ENCODE measurements around the gene GARIN5A. TPM values are rescaled to one million over a fixed set of nuclear protein-coding genes. Genes with fewer than 3 reads are reported as not detected.
A peak's percentile ranks its signal among the peaks of the same experiment; 100 is the strongest.

The GARIN5A gene
- polyA plus RNA-seq, 2 of the 4 experiments (the other 2 are of a cell fraction): 1.1 to 1.7 TPM

DNA sequence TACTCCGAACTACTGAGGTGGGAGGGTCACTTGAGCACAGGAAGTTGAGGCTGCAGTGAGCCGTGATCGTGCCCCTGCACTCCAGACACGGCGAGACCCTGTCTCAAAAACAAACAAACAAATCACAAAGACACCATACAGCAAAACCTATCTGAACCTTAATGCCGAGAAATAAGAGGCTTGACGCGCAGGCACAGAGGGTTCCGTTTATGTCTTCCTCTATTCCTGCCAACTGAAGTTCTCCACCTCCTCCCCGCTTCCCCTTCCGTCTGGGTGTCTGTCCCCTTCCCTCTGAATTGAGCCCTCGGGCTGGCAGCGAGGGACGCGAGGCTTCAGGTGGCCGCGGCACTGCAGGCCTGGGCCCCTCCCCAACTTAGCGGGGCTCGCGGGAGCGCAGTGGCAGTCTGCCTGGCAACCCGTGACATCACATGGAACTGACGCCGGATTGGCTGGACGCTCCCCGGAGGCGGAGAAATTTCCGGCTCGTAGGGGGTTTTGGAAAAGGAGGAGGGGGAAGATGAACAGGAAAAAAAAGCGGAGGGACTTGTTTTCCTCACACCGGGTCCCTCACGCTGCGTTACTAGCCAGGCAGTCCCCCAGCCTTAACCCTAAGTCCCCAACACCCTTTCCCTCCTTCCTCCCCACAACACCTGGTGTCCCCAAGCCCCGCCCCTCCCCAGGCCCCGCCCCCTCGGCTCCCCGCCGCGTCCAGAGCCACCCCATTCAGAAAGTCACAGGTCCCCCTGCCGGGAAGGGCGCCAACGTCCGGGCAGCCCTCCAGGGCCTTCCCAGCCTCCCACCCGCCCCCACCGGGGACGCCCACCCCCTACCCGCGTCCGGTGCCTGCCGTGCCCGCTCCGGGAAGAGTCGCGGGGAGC, 45.1 kb downstream of the GARIN5A start (continued):
- TF ChIP-seq CHD4 (IDR thresholded peaks at IDR 0.05; ENCODE audit: borderline replicate concordance): no peak
- TF ChIP-seq HOXB13 (CRISPR knock-in tag; IDR thresholded peaks at IDR 0.05; ENCODE audit: low read depth): no peak
- no peak for TF ChIP-seq CEBPB (IDR thresholded peaks at IDR 0.05)
- TF ChIP-seq PHF8 (IDR thresholded peaks at IDR 0.05; ENCODE audit: borderline replicate concordance, low read depth): peak; percentile 32; the same call in 1 of the 2 replicates
- TF ChIP-seq, protein P1, sequence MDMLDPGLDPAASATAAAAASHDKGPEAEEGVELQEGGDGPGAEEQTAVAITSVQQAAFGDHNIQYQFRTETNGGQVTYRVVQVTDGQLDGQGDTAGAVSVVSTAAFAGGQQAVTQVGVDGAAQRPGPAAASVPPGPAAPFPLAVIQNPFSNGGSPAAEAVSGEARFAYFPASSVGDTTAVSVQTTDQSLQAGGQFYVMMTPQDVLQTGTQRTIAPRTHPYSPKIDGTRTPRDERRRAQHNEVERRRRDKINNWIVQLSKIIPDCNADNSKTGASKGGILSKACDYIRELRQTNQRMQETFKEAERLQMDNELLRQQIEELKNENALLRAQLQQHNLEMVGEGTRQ (IDR thresholded peaks at IDR 0.05): 0 out of 2 replicates have a peak, but pooled peaks have one; percentile 12
- TF ChIP-seq, protein P2, sequence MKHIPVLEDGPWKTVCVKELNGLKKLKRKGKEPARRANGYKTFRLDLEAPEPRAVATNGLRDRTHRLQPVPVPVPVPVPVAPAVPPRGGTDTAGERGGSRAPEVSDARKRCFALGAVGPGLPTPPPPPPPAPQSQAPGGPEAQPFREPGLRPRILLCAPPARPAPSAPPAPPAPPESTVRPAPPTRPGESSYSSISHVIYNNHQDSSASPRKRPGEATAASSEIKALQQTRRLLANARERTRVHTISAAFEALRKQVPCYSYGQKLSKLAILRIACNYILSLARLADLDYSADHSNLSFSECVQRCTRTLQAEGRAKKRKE (CRISPR knock-in tag; IDR thresholded peaks at IDR 0.05; ENCODE audit: low read depth): no peak
- no peak for TF ChIP-seq HOXB5 (CRISPR knock-in tag; IDR thresholded peaks at IDR 0.05)
- 0 out of 2 replicates have a peak, but pooled peaks have one; percentile 39 for TF ChIP-seq RNF2 (IDR thresholded peaks at IDR 0.05; ENCODE audit: borderline replicate concordance, low read depth)
- TF ChIP-seq, protein P3, sequence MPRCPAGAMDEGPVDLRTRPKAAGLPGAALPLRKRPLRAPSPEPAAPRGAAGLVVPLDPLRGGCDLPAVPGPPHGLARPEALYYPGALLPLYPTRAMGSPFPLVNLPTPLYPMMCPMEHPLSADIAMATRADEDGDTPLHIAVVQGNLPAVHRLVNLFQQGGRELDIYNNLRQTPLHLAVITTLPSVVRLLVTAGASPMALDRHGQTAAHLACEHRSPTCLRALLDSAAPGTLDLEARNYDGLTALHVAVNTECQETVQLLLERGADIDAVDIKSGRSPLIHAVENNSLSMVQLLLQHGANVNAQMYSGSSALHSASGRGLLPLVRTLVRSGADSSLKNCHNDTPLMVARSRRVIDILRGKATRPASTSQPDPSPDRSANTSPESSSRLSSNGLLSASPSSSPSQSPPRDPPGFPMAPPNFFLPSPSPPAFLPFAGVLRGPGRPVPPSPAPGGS (IDR thresholded peaks at IDR 0.05): no peak
- no peak for TF ChIP-seq HOXA7 (CRISPR knock-in tag; IDR thresholded peaks at IDR 0.05)
- TF ChIP-seq ZNF302 (CRISPR knock-in tag; IDR thresholded peaks at IDR 0.05): no peak
- no peak for TF ChIP-seq SMC3 (IDR thresholded peaks at IDR 0.05)
- no peak for TF ChIP-seq EHF (CRISPR knock-in tag; IDR thresholded peaks at IDR 0.05)
- TF ChIP-seq CHD2 (IDR thresholded peaks at IDR 0.05; ENCODE audit: low read length, partially characterized antibody): peak; percentile 80
- TF ChIP-seq, protein P4, sequence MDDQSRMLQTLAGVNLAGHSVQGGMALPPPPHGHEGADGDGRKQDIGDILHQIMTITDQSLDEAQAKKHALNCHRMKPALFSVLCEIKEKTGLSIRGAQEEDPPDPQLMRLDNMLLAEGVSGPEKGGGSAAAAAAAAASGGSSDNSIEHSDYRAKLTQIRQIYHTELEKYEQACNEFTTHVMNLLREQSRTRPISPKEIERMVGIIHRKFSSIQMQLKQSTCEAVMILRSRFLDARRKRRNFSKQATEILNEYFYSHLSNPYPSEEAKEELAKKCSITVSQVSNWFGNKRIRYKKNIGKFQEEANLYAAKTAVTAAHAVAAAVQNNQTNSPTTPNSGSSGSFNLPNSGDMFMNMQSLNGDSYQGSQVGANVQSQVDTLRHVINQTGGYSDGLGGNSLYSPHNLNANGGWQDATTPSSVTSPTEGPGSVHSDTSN (IDR thresholded peaks at IDR 0.05): no peak
- no peak for TF ChIP-seq TP53 (CRISPR knock-in tag; IDR thresholded peaks at IDR 0.05)
- TF ChIP-seq JUNB (IDR thresholded peaks at IDR 0.05): no peak
- TF ChIP-seq ESRRA (IDR thresholded peaks at IDR 0.05; ENCODE audit: borderline replicate concordance, low read length): no peak
- TF ChIP-seq, protein P5, sequence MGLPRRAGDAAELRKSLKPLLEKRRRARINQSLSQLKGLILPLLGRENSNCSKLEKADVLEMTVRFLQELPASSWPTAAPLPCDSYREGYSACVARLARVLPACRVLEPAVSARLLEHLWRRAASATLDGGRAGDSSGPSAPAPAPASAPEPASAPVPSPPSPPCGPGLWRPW (IDR thresholded peaks at IDR 0.05): no peak
- TF ChIP-seq, protein P6, sequence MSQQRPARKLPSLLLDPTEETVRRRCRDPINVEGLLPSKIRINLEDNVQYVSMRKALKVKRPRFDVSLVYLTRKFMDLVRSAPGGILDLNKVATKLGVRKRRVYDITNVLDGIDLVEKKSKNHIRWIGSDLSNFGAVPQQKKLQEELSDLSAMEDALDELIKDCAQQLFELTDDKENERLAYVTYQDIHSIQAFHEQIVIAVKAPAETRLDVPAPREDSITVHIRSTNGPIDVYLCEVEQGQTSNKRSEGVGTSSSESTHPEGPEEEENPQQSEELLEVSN (IDR thresholded peaks at IDR 0.05; ENCODE audit: borderline replicate concordance, low read depth): no peak
- TF ChIP-seq KDM5A (IDR thresholded peaks at IDR 0.05): no peak
- TF ChIP-seq ZC3H11A (IDR thresholded peaks at IDR 0.05): no peak
- TF ChIP-seq, protein P7, sequence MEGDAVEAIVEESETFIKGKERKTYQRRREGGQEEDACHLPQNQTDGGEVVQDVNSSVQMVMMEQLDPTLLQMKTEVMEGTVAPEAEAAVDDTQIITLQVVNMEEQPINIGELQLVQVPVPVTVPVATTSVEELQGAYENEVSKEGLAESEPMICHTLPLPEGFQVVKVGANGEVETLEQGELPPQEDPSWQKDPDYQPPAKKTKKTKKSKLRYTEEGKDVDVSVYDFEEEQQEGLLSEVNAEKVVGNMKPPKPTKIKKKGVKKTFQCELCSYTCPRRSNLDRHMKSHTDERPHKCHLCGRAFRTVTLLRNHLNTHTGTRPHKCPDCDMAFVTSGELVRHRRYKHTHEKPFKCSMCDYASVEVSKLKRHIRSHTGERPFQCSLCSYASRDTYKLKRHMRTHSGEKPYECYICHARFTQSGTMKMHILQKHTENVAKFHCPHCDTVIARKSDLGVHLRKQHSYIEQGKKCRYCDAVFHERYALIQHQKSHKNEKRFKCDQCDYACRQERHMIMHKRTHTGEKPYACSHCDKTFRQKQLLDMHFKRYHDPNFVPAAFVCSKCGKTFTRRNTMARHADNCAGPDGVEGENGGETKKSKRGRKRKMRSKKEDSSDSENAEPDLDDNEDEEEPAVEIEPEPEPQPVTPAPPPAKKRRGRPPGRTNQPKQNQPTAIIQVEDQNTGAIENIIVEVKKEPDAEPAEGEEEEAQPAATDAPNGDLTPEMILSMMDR (IDR thresholded peaks at IDR 0.05): no peak
- no peak for TF ChIP-seq EHMT2 (IDR thresholded peaks at IDR 0.05; ENCODE audit: low read depth)
- no peak for TF ChIP-seq CBX2 (IDR thresholded peaks at IDR 0.05; ENCODE audit: borderline replicate concordance, low read depth)
- TF ChIP-seq, protein P8, sequence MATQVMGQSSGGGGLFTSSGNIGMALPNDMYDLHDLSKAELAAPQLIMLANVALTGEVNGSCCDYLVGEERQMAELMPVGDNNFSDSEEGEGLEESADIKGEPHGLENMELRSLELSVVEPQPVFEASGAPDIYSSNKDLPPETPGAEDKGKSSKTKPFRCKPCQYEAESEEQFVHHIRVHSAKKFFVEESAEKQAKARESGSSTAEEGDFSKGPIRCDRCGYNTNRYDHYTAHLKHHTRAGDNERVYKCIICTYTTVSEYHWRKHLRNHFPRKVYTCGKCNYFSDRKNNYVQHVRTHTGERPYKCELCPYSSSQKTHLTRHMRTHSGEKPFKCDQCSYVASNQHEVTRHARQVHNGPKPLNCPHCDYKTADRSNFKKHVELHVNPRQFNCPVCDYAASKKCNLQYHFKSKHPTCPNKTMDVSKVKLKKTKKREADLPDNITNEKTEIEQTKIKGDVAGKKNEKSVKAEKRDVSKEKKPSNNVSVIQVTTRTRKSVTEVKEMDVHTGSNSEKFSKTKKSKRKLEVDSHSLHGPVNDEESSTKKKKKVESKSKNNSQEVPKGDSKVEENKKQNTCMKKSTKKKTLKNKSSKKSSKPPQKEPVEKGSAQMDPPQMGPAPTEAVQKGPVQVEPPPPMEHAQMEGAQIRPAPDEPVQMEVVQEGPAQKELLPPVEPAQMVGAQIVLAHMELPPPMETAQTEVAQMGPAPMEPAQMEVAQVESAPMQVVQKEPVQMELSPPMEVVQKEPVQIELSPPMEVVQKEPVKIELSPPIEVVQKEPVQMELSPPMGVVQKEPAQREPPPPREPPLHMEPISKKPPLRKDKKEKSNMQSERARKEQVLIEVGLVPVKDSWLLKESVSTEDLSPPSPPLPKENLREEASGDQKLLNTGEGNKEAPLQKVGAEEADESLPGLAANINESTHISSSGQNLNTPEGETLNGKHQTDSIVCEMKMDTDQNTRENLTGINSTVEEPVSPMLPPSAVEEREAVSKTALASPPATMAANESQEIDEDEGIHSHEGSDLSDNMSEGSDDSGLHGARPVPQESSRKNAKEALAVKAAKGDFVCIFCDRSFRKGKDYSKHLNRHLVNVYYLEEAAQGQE (IDR thresholded peaks at IDR 0.05): peak; percentile 67
- no peak for TF ChIP-seq ZFP36 (IDR thresholded peaks at IDR 0.05; ENCODE audit: borderline replicate concordance, partially characterized antibody)
- TF ChIP-seq JUN (IDR thresholded peaks at IDR 0.05): 0 out of 5 replicates have a peak, but pooled peaks of 1 of the 2 experiments have one; percentile 17
- no peak for TF ChIP-seq MYC (IDR thresholded peaks at IDR 0.05; ENCODE audit: borderline replicate concordance, low read length)
- no peak for TF ChIP-seq RAD21 (conservative IDR thresholded peaks at IDR 0.05 in 1 of 2, IDR thresholded peaks at IDR 0.05 in 1 of 2)
